ENCODE results near the gene SPATA19.

DNA sequence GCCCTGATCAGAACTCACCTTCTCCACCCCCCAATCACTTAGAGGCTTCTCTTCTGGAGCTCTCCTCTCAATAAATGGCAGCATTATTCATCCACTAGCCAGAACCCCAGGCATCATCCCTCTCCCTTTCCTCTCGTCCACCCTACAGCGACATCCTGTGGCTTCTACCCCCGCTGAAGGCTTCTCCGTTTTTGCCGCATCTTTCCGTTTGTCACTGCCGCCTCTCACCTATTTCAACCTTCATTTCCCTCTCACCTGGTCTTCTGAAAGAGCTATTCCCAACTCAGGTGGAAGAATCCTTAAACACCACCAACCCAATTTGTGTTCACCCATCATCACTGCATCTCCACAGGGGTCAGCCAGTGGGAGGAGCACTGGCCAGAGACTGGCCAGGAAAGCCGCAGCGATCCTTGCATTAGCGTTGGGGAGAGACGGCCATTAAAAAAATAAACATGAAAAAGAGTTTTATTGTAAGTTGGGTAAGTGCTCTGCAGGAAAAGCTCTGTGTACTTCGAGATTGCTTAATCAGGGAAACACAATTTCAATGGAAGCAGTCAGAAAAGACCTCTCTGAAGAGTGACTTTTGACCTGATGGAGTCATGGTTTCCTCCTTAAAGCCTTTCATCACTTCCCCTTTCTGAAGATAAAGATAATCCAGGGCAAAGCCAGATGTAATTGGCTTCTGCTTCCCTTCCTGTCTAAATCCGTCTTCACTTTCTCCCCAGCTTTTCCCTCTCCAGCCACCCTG is 36.7 kb downstream of the SPATA19 start:
- TF ChIP-seq, protein P1, sequence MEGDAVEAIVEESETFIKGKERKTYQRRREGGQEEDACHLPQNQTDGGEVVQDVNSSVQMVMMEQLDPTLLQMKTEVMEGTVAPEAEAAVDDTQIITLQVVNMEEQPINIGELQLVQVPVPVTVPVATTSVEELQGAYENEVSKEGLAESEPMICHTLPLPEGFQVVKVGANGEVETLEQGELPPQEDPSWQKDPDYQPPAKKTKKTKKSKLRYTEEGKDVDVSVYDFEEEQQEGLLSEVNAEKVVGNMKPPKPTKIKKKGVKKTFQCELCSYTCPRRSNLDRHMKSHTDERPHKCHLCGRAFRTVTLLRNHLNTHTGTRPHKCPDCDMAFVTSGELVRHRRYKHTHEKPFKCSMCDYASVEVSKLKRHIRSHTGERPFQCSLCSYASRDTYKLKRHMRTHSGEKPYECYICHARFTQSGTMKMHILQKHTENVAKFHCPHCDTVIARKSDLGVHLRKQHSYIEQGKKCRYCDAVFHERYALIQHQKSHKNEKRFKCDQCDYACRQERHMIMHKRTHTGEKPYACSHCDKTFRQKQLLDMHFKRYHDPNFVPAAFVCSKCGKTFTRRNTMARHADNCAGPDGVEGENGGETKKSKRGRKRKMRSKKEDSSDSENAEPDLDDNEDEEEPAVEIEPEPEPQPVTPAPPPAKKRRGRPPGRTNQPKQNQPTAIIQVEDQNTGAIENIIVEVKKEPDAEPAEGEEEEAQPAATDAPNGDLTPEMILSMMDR (IDR thresholded peaks at IDR 0.05) = no peak
- no peak for TF ChIP-seq POLR2A (IDR thresholded peaks at IDR 0.05)
- TF ChIP-seq POLR2AphosphoS5 (IDR thresholded peaks at IDR 0.05; ENCODE audit: insufficient read depth in 1 of 2, low read depth in 1 of 2) = no peak
